GM18526 (cell line): ENCODE results near the gene TMEM108.

Experiments
- POLR2A ChIP-seq: IDR thresholded peaks from 3 replicates; pipeline ENCODE4 v1.6.1; 2011; ENCODE audit not compliant: insufficient read length; ENCODE audit errors: extremely low read depth

Gene TMEM108

GRCh38 chr3:133135306-133135705 is 97.1 kb downstream of the TMEM108 start:
- TF ChIP-seq POLR2A = no peak

GRCh38 chr3:133136114-133137041 is 98.2 kb downstream of the TMEM108 start:
- TF ChIP-seq POLR2A = no peak

GRCh38 chr3:133137042-133137996 is 99.1 kb downstream of the TMEM108 start:
- TF ChIP-seq POLR2A = no peak

GRCh38 chr3:133138017-133138416 is 99.8 kb downstream of the TMEM108 start:
- no peak for TF ChIP-seq POLR2A

- TF ChIP-seq POLR2A = no peak
Measured at GRCh38 chr3:133152056-133152455, 113.9 kb downstream of the TMEM108 start.

- no peak for TF ChIP-seq POLR2A
Measured at GRCh38 chr3:133152681-133153220, 114.6 kb downstream of the TMEM108 start.

- TF ChIP-seq POLR2A = no peak
Measured at GRCh38 chr3:133153382-133153781, 115.2 kb downstream of the TMEM108 start.

GRCh38 chr3:133157716-133158115 is 119.5 kb downstream of the TMEM108 start:
- TF ChIP-seq POLR2A = no peak

- no peak for TF ChIP-seq POLR2A
Measured at GRCh38 chr3:133158686-133159085, 120.5 kb downstream of the TMEM108 start.

GRCh38 chr3:133159498-133160475 is 121.6 kb downstream of the TMEM108 start:
- TF ChIP-seq POLR2A = no peak

- no peak for TF ChIP-seq POLR2A
Measured at GRCh38 chr3:133161656-133162055, 123.5 kb downstream of the TMEM108 start.

- no peak for TF ChIP-seq POLR2A
Measured at GRCh38 chr3:133162265-133162664, 124.1 kb downstream of the TMEM108 start.

- no peak for TF ChIP-seq POLR2A
Measured at GRCh38 chr3:133162670-133163305, 124.6 kb downstream of the TMEM108 start.
